GM12872 (cell line): Measurements from ENCODE around the gene SSRP1.

ENCODE experiments used
- CTCF ChIP-seq: IDR thresholded peaks from 3 replicates; pipeline ENCODE4 v1.5.1; 2011; ENCODE audit warnings: low read depth, mild to moderate bottlenecking, low read length, moderate library complexity; ENCODE audit not compliant: insufficient read depth

Gene SSRP1

DNA sequence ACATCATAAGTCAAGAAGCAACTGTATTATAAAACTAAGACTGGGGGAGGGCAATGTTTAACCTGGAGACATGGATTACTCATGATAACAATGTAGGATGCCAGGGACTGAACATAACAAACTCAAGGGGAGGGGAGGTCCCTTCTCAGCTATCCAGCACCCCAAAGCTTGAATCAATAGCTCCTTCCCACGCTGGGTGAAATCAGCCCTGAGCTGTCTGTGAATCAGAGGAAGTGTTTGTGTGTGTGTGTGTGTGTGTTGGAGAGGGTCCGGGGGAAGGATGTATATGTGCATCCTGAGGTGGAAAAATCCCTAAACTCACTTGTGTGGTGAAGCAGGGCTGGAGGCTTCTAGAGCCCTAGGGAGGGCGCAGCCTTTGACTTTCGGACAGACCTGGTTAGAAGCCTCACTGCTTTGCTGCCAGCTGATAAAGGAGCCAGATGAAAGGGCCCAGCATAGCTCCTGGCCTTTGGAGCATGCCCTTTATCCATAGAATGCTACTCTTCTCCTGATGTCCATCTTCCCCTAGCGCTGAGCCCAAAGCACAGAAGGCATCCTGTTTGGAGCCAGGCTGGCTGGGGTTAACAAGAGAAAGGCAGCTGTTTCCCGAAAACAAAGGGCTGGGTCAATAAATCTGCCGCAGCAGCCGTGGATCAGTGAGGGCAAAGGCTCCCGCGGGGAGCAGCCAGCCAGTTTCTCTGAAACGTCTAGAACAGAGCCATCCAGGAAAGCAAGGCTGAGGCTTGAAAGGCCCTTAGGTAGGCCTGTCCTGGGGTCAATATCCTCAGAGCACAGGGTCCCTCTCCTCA, 46.7 kb downstream of the SSRP1 start:
- TF ChIP-seq CTCF = no peak

- TF ChIP-seq CTCF = no peak
These were observed 47.8 kb downstream of the SSRP1 start for GRCh38 chr11:57287884-57288283.

DNA sequence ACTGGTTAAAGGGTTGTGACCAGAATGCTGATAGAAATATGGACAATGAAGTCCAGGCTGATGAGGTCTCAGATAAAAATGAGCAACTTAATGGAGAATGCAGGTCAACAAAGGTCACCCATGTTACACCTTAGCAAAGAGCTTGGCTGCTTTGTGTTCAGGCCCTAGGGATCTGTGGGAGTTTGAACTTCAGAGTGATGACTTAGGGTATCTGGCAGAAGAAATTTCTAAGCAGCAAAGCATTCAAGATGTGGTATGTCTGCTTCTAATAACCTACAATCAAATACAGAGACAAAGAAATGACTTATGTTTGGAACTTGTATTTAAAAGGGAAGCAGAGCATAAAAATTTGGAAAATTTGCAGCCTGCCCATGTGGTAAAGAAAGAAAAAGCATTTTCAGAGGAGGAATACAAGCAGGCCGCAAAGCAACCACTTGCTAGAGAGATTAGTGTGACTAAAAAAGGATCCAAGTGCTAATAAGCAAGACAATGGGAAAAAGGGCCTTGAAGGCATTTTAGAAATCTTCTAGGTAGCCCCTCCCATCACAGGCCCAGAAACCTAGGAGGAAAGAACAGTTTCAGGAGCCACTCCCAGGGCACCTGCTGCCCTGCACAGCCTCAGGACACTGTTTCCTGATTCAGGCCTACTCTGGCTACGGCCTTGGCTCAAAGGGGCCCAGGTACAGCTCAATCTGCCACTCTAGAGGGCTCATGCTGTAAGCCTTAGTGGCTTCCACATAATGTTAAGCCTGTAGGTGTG, 52.3 kb downstream of the SSRP1 start:
- no peak for TF ChIP-seq CTCF

GRCh38 chr11:57279116-57279515, 56.6 kb downstream of the SSRP1 start:
- no peak for TF ChIP-seq CTCF

DNA sequence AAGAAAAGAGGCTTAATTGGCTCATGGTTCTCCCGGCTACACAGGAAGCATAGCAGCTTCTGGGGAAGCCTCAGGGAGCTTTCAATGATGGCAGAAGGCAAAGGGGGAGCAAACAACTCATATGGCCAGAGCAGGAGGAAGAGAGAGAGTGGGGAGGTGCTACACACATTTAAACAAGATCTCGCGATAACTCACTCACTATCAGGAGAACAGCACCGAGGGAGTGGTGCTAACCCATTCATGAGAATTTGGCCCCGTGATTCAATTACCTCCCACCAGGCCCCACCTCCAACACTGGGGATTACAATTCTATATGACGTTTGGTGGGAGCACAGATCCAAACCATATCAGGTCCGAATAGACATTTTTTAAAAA, 57.0 kb downstream of the SSRP1 start:
- TF ChIP-seq CTCF = no peak

- TF ChIP-seq CTCF = peak; percentile 79
These were observed 57.6 kb downstream of the SSRP1 start for GRCh38 chr11:57277845-57278720.

- no peak for TF ChIP-seq CTCF
These were observed 58.6 kb downstream of the SSRP1 start for GRCh38 chr11:57276971-57277675.
